ENCODE measurements around the gene KRTAP5-5.
"Not testable (repeated sequence)": the region's sequence is repeated elsewhere in the genome, so short reads cannot be mapped to it uniquely, and the experiment has no call there.

The KRTAP5-5 gene

GRCh38 chr11:1589996-1590395 lies 39.6 kb upstream of the KRTAP5-5 start:
- TF ChIP-seq TSHZ2 (CRISPR knock-in tag; IDR thresholded peaks at IDR 0.05), result no peak
- TF ChIP-seq ZNF70 (CRISPR knock-in tag; IDR thresholded peaks at IDR 0.05), result no peak
- no peak for TF ChIP-seq CREB5 (CRISPR knock-in tag; IDR thresholded peaks at IDR 0.05; ENCODE audit: low read depth)
- TF ChIP-seq RARB (CRISPR knock-in tag; IDR thresholded peaks at IDR 0.05), result no peak
- no peak for TF ChIP-seq SNAI2 (CRISPR knock-in tag; IDR thresholded peaks at IDR 0.05)
- TF ChIP-seq OSR1 (CRISPR knock-in tag; IDR thresholded peaks at IDR 0.05), result no peak
- no peak for TF ChIP-seq TCF4 (CRISPR knock-in tag; IDR thresholded peaks at IDR 0.05; ENCODE audit: borderline replicate concordance)
- no peak for TF ChIP-seq ESRRG (CRISPR knock-in tag; IDR thresholded peaks at IDR 0.05)
- no peak for TF ChIP-seq ZNF8 (CRISPR knock-in tag; IDR thresholded peaks at IDR 0.05)
- TF ChIP-seq CSRNP3 (CRISPR knock-in tag; IDR thresholded peaks at IDR 0.05), result no peak

GRCh38 chr11:1592628-1593027 lies 36.9 kb upstream of the KRTAP5-5 start:
- TF ChIP-seq TCF4 (CRISPR knock-in tag; IDR thresholded peaks at IDR 0.05; ENCODE audit: borderline replicate concordance) (no peak), OSR1 (CRISPR knock-in tag; IDR thresholded peaks at IDR 0.05) (no peak), ZNF8 (CRISPR knock-in tag; IDR thresholded peaks at IDR 0.05) (no peak), BACH2 (CRISPR knock-in tag; IDR thresholded peaks at IDR 0.05; ENCODE audit: borderline replicate concordance) (no peak), POU6F1 (CRISPR knock-in tag; IDR thresholded peaks at IDR 0.05; ENCODE audit: borderline replicate concordance, low read depth) (no peak), PPARA (CRISPR knock-in tag; IDR thresholded peaks at IDR 0.05; ENCODE audit: borderline replicate concordance) (no peak), CSDC2 (CRISPR knock-in tag; IDR thresholded peaks at IDR 0.05) (no peak), ZNF565 (CRISPR knock-in tag; conservative IDR thresholded peaks at IDR 0.05; ENCODE audit: low read depth) (no peak), ISL1 (CRISPR knock-in tag; IDR thresholded peaks at IDR 0.05) (no peak), ZC3H10 (CRISPR knock-in tag; IDR thresholded peaks at IDR 0.05) (no peak)
- no peak for ATAC-seq

More at GRCh38 chr11:1589996-1590395, 39.6 kb upstream of the KRTAP5-5 start:
- no peak for ATAC-seq

GRCh38 chr11:1595994-1596575 lies 33.5 kb upstream of the KRTAP5-5 start:
- not testable (repeated sequence) for ATAC-seq

- ATAC-seq, result not testable (repeated sequence)
These were observed 32.9 kb upstream of the KRTAP5-5 start for GRCh38 chr11:1596576-1597121.

- no peak for ATAC-seq
- TF ChIP-seq TSHZ2 (CRISPR knock-in tag; IDR thresholded peaks at IDR 0.05) (no peak), BACH2 (CRISPR knock-in tag; IDR thresholded peaks at IDR 0.05; ENCODE audit: borderline replicate concordance) (no peak), PATZ1 (CRISPR knock-in tag; IDR thresholded peaks at IDR 0.05; ENCODE audit: borderline replicate concordance) (no peak), ZNF70 (CRISPR knock-in tag; IDR thresholded peaks at IDR 0.05) (no peak), PPARA (CRISPR knock-in tag; IDR thresholded peaks at IDR 0.05; ENCODE audit: borderline replicate concordance) (no peak), CSRNP3 (CRISPR knock-in tag; IDR thresholded peaks at IDR 0.05) (no peak)
These were observed 32.1 kb upstream of the KRTAP5-5 start for GRCh38 chr11:1597331-1597993.

Data from SK-N-SH treated with all-trans-retinoic acid at 6 μM for 48 hours (cell line).